HG03196 (cell line): Measurements from ENCODE around the gene CSDE1.

ENCODE experiments used
- ATAC-seq: cut with Tn5 transposase; IDR thresholded peaks from one replicate; pipeline ENCODE4 v1.9.1; 2021; ENCODE audit not compliant: unreplicated experiment

Gene CSDE1

DNA sequence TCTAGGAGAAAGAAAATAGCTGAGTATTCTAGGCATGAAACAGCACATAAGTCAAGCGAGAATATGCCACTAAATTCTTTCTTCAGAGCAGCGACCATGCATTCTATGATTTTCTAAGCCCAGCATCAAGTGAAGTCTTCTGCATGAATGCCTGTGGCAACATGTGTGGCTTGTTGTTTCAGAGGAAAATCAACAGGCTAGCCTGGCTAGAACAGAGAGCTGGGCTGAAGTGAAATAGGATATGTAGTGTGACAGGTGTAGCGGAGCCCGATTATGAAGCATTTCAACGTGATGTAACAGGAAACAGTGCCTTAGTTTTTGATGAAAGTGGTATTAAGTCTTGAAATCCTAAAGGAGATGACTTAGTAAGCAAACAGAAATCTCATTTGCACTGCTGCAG, 7.0 kb downstream of the CSDE1 start:
- ATAC-seq = no peak

- ATAC-seq = no peak
Observed at GRCh38 chr1:114749835-114750234, 7.9 kb downstream of the CSDE1 start.

- ATAC-seq = no peak
Observed at GRCh38 chr1:114746450-114747121, 11.2 kb downstream of the CSDE1 start.

DNA sequence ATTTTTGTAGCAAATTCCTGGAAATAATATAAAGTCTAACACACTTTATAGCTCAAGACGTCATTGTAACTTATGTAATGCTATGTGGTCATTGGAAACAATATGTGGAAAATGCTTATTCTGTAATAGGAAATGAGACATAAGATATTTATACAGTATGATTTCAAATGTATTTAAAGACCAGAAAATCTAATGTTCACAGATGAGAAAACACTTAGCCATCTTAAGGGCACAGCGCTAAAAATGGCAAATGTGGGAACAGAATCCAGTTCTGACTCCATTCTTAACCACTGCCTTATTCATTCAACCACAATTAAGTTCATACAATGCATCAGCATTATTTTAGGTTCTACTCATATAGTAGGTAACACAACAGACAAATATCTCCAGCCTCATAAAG, 12.5 kb downstream of the CSDE1 start:
- no peak for ATAC-seq

DNA sequence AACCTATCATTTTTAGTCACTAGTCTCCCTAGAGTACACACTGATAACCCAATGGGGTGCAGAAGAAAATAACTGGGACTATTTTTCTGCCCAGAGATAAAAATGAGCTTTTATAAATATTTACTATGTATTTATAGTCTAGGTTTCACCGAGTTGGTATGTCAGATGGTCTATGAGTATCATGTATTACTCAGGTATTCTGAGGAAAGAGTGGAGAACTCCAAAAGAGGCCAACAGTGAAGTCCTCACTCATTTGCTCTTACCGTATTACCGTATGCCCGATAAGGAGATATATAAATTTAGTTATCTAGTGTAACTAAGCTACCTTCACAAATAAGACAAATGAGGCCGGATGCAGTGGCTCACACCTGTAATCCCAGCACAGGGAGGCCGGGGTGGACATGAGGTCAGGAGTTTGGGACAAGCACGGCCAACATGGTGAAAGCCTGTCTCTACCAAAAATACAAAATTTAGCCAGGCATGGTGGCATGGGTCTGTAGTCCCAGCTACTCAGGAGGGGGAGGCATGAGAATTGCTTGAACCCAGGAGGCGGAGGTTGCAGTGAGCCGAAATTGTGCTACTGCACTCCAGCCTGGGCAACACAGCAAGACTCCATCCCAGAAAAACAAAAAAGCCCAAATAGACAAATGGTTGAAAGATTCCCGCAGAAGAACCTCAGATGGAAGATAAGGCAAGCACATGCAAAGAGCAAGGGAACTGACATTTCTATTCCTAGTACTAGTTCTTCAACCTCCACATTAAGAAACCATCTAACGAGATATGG, 15.6 kb downstream of the CSDE1 start:
- ATAC-seq = no peak

GRCh38 chr1:114740331-114740730, 17.5 kb downstream of the CSDE1 start:
- no peak for ATAC-seq

DNA sequence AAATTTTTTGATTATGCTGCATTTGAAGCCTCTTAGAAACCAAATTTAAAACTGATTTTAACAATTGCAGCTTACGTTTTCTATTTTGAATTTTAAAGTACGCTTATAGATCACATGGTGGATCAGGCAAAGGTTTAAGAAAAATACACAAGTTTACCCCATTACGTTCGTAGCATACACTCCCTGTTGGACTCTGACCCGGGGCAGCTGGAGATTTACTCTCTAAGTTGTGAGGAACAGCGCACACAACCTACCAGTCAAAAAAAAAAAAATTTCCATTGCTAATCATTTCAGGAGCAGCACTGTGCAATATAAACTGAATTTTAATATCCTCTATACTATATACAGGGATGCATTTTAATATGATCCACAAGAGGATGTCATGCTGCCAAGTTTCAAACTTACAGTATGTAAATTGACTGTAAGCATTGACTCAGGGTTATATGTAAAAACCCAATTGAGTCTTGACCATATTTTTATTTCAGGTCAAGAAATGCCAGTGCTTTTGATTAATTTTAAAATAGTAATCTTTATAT, 20.4 kb downstream of the CSDE1 start:
- ATAC-seq = no peak

GRCh38 chr1:114735479-114735878, 22.3 kb downstream of the CSDE1 start:
- no peak for ATAC-seq

DNA sequence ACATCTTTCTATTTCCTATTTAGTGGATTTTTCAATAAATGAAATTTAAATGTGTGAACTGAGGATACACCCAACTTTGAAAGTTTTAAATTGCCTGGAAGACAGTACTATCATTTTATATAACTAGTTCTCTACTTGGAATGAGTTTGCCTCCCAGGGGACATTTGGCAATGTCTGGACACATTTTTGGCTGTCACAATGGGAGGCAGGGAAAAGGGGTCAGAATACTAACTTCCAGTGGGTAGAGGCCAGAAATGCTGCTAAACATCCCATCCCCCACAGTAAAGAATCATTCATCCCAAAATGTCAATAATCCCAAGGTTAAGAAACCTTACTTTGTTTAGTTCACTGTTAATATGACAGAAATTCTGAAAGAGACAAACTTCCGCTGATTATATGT, 28.0 kb downstream of the CSDE1 start:
- ATAC-seq = no peak

DNA sequence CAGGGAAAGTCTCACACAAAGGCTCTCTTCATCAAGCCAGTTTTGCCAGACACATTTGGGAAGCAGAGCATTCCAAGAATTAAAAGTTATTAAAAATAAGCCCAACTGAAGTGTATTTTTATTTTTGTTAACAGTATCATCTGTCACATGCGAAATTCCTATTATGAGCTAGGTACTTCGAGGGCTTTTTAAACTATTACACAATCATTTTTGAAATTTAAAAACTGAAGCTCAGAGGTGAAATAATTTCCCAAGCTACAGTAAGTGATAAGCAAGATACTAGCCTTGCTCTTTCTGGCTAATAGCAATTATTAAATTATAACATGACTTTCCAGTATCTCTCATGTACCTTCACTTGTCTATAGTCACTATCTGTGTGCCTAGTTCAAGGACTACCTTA, 29.2 kb downstream of the CSDE1 start:
- ATAC-seq = no peak

- no peak for ATAC-seq
Observed at GRCh38 chr1:114725230-114725629, 32.6 kb downstream of the CSDE1 start.

GRCh38 chr1:114723915-114724314, 33.9 kb downstream of the CSDE1 start:
- no peak for ATAC-seq

DNA sequence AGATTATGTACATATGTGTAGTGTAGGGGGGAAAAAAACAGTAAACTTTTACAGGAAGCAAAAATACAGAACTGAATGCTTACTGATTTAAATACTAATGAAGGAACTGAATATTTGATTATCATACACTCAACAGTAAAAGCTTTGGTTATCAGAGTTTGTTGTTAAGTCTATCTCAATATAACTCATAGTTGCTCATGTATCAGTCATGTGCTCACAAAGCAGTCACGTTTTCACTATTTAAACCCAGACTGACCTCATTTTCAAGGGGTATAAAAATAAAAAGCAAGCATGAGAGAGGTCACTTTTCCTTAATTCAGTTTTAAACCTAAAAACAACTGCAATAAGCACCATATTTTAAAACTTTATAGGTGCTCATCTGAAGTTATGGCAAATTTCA, 34.3 kb downstream of the CSDE1 start:
- ATAC-seq = no peak

GRCh38 chr1:114720492-114720891, 37.3 kb downstream of the CSDE1 start:
- ATAC-seq = no peak

GRCh38 chr1:114719424-114719787, 38.4 kb downstream of the CSDE1 start:
- no peak for ATAC-seq

DNA sequence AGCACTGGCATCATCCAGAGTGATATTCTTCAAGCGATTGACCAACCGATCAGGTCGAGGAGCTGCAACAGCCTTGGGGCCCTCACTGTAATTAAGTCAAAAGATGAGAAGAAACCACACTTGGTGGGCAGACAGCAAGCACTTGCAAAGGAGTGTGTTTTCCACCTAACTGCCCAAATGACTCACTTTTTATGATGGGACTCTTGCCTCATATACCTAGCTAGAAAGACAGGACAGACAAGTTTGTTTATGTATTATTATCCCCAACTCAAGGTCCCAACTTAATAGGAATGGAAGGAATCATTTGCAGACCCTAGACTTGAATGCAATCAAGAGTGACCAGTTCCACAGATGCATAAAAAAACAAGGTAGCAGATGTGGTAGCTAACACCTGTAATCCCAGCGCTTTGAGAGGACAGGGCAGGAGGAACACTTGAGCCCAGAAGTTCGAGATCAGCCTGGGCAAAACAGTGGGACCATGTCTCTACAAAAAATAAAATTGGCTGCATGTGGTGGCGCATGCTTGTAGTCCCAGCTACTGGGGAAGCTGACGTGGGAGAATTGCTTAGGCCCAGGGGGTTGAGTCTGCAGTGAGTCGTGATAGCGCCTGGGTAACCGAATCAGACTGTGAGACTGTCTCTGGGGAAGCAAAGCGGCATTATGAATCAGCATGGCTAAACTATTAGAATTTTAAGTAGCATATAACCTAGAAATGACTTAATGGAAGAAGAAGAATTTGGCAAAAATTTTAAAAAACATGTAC, 38.9 kb downstream of the CSDE1 start:
- ATAC-seq = no peak

DNA sequence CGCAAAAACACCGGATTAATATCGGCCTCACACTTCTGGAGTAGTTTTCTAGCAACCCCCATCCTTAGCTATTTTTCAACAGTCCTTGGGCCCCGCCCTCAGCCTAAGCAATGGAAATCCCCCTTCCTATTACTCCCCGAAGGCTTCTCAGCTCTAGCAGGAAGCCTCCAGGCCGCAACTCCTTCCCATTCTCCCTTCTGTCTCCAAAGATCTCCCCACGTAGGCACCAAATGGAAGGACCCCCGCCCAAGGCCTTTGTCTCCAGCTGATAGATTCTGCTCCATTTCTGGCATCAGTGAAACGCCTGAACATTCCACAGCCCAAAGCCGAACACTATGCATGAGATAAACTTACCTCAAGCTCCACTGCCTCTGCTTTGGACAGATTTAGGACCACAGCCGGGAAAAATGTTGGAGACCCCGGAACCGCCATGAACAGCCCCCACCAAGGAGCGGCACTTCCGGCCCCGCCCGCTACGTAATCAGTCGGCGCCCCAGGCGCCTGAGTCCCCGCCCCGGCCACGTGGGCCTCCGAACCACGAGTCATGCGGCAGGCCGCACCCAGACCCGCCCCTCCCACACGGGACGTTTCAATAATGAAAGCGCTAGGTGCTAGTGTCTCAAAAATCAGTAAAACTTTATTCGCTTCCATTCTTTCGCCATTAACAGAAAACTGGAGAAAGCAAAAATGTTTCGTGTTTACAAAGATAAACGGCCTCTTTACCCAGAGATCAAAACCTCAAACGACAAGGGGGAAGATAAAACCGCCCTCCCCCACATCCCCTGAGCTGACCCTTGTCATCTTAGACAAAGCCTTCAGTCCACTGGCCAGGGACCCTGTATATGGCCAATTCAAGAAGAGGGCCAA, 41.2 kb downstream of the CSDE1 start, which contains the start of gene NRAS:
Gene NRAS (minus strand): TSS at position 468 of the 867 bp plus-strand sequence. CDS start 611 bp downstream, outside the sequence.
- peak; percentile 90 for ATAC-seq

DNA sequence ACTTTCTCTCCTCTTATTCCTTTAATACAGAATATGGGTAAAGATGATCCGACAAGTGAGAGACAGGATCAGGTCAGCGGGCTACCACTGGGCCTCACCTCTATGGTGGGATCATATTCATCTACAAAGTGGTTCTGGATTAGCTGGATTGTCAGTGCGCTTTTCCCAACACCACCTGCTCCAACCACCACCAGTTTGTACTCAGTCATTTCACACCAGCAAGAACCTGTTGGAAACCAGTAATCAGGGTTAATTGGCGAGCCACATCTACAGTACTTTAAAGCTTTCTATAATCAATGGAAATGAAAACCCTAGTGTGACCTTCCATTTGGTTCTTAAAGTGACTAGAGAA, 41.9 kb downstream of the CSDE1 start:
- ATAC-seq = no peak

DNA sequence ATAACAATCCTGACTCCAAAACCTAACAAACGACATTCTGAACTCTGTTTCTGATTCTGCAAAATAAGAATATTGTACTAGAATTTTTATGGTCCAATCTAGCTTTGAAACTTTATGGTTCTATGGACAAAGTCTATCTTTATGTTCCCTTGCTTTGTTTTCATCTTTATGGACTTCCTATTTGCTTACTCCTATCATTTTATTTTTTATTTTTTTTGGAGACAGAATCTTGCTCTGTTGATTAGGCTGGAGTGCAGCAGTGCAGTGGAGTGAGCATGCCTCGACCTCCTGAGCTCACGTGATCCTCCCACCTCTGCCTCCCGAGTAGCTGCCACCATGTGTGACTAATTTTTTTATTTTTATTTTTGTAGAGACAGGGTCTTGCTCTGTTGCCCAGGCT, 44.8 kb downstream of the CSDE1 start:
- ATAC-seq = no peak

- no peak for ATAC-seq
Observed at GRCh38 chr1:114710360-114710759, 47.4 kb downstream of the CSDE1 start.

DNA sequence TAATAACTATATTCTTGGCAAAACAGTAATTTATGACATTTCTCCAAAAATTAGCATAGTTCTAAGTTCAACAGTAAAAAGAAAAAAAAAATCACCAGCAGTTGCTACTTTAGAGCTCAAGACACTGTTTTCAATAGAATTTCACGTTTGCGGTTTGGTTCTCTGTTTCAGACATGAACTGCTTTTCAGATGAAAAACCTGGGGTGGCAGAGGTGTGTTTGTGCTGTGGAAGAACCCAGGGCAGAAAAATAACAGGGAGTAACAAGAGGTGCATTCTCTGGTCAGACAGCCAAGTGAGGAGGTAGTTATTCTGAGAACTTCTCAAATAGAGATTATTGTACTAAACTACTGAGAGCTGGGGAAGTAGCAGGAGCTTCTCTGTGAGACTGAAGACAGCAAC, 50.2 kb downstream of the CSDE1 start:
- no peak for ATAC-seq
